HEK293 (cell line): ENCODE measurements around the gene EPHB1.

Source experiments
- HOXC10 ChIP-seq: sonication (generic); formaldehyde crosslinking; IDR thresholded peaks from 2 replicates; pipeline ENCODE4 v1.8.1; 2023; ENCODE audit warnings: mild to moderate bottlenecking, missing genetic modification reagents
- KLF8 ChIP-seq: fragments of 450-650 bp; formaldehyde crosslinking; IDR thresholded peaks from 2 replicates; pipeline ENCODE4 v1.5.1; 2016; ENCODE audit warnings: missing biosample characterization, missing genetic modification characterization
- KLF9 ChIP-seq: fragments of 450-650 bp; formaldehyde crosslinking; IDR thresholded peaks from 2 replicates; pipeline ENCODE4 v1.5.1; 2016; ENCODE audit warnings: missing biosample characterization, missing genetic modification characterization, low read depth
- MZF1 ChIP-seq: fragments of 450-650 bp; formaldehyde crosslinking; IDR thresholded peaks from 2 replicates; pipeline ENCODE4 v1.5.1; 2017; ENCODE audit warnings: missing biosample characterization, missing genetic modification characterization, borderline replicate concordance
- PRDM1 ChIP-seq: fragments of 450-650 bp; formaldehyde crosslinking; IDR thresholded peaks from 2 replicates; pipeline ENCODE4; 2016; ENCODE audit warnings: missing biosample characterization, missing genetic modification characterization
- SP7 ChIP-seq: fragments of 450-650 bp; formaldehyde crosslinking; IDR thresholded peaks from 2 replicates; pipeline ENCODE4 v1.5.1; 2016; ENCODE audit warnings: missing biosample characterization, missing genetic modification characterization
- TCF7L2 ChIP-seq: IDR thresholded peaks from 2 replicates; pipeline ENCODE4 v1.6.1; 2011; ENCODE audit warnings: low read depth, mild to moderate bottlenecking, inconsistent platforms, low read length, moderate library complexity, borderline replicate concordance
- TRIM28 ChIP-seq: IDR thresholded peaks from 2 replicates; pipeline ENCODE4 v1.6.1; 2011; ENCODE audit warnings: low read length, control low read depth, borderline replicate concordance
- ZFP69B ChIP-seq: fragments of 450-650 bp; formaldehyde crosslinking; IDR thresholded peaks from 2 replicates; pipeline ENCODE4 v1.5.1; 2016; ENCODE audit warnings: missing biosample characterization, missing genetic modification characterization
- ZNF175 ChIP-seq: fragments of 450-650 bp; formaldehyde crosslinking; IDR thresholded peaks from 2 replicates; pipeline ENCODE4 v1.5.1; 2016; ENCODE audit warnings: missing biosample characterization, missing genetic modification characterization
- ZNF19 ChIP-seq: fragments of 450-650 bp; formaldehyde crosslinking; IDR thresholded peaks from 2 replicates; pipeline ENCODE4; 2016; ENCODE audit warnings: missing biosample characterization, missing genetic modification characterization, low read depth
- ZNF202 ChIP-seq: fragments of 450-650 bp; formaldehyde crosslinking; IDR thresholded peaks from 2 replicates; pipeline ENCODE4 v1.5.1; 2016; ENCODE audit warnings: missing biosample characterization, missing genetic modification characterization, borderline replicate concordance
- ZNF350 ChIP-seq: fragments of 450-650 bp; formaldehyde crosslinking; IDR thresholded peaks from 2 replicates; pipeline ENCODE4 v1.5.0; 2017; ENCODE audit warnings: missing biosample characterization, mild to moderate bottlenecking, missing genetic modification characterization
- ZNF423 ChIP-seq: fragments of 450-650 bp; formaldehyde crosslinking; IDR thresholded peaks from 2 replicates; pipeline ENCODE4 v1.5.1; 2016; ENCODE audit warnings: missing biosample characterization, missing genetic modification characterization
- ZNF473 ChIP-seq: fragments of 450-650 bp; formaldehyde crosslinking; IDR thresholded peaks from 2 replicates; pipeline ENCODE4 v1.5.1; 2017; ENCODE audit warnings: missing biosample characterization, missing genetic modification characterization
- ZNF555 ChIP-seq: fragments of 450-650 bp; formaldehyde crosslinking; conservative IDR thresholded peaks from 2 replicates; pipeline ENCODE4 v1.5.1; 2017; ENCODE audit warnings: missing biosample characterization, mild to moderate bottlenecking, missing genetic modification characterization, inconsistent platforms
- ZNF629 ChIP-seq: fragments of 450-650 bp; formaldehyde crosslinking; IDR thresholded peaks from 2 replicates; pipeline ENCODE4 v1.5.1; 2017; ENCODE audit warnings: missing biosample characterization, missing genetic modification characterization
- ZNF660 ChIP-seq: fragments of 450-650 bp; IDR thresholded peaks from 2 replicates; pipeline ENCODE4 v1.5.1; 2018; ENCODE audit warnings: missing biosample characterization, mild to moderate bottlenecking, missing genetic modification characterization
- ZNF701 ChIP-seq: fragments of 450-650 bp; formaldehyde crosslinking; IDR thresholded peaks from 2 replicates; pipeline ENCODE4 v1.5.1; 2016; ENCODE audit warnings: missing biosample characterization, missing genetic modification characterization
- ZNF747 ChIP-seq: fragments of 450-650 bp; formaldehyde crosslinking; IDR thresholded peaks from 2 replicates; pipeline ENCODE4 v1.5.1; 2016; ENCODE audit warnings: missing biosample characterization, missing genetic modification characterization
- ZNF776 ChIP-seq: fragments of 450-650 bp; formaldehyde crosslinking; IDR thresholded peaks from 2 replicates; pipeline ENCODE4 v1.5.0; 2017; ENCODE audit warnings: missing biosample characterization, missing genetic modification characterization, borderline replicate concordance
- ZNF792 ChIP-seq: fragments of 450-650 bp; formaldehyde crosslinking; IDR thresholded peaks from 2 replicates; pipeline ENCODE4 v1.5.1; 2016; ENCODE audit warnings: missing biosample characterization, missing genetic modification characterization
- TF ChIP-seq, protein P1 (sequence below): fragments of 450-650 bp; formaldehyde crosslinking; IDR thresholded peaks from 2 replicates; pipeline ENCODE4 v1.5.1; 2016; ENCODE audit warnings: missing biosample characterization, missing genetic modification characterization
- TF ChIP-seq, protein P2 (sequence below): fragments of 450-650 bp; formaldehyde crosslinking; IDR thresholded peaks from 2 replicates; pipeline ENCODE4 v1.5.1; 2016; ENCODE audit warnings: missing biosample characterization, missing genetic modification characterization
- TF ChIP-seq, protein P3 (sequence below): fragments of 450-650 bp; formaldehyde crosslinking; IDR thresholded peaks from 2 replicates; pipeline ENCODE4 v1.5.1; 2016; ENCODE audit warnings: missing biosample characterization, missing genetic modification characterization
- TF ChIP-seq, protein P4 (sequence below): fragments of 450-650 bp; formaldehyde crosslinking; IDR thresholded peaks from 2 replicates; pipeline ENCODE4 v1.5.1; 2016; ENCODE audit warnings: missing biosample characterization, missing genetic modification characterization
- TF ChIP-seq, protein P5 (sequence below): fragments of 450-650 bp; formaldehyde crosslinking; conservative IDR thresholded peaks from 2 replicates; pipeline ENCODE4 v1.5.1; 2016; ENCODE audit warnings: low read depth, missing biosample characterization, missing genetic modification characterization
- TF ChIP-seq, protein P6 (sequence below): fragments of 450-650 bp; formaldehyde crosslinking; IDR thresholded peaks from 2 replicates; pipeline ENCODE4 v1.5.1; 2016; ENCODE audit warnings: missing biosample characterization, missing genetic modification characterization
- TF ChIP-seq, protein P7 (sequence below): fragments of 450-650 bp; formaldehyde crosslinking; IDR thresholded peaks from 2 replicates; pipeline ENCODE4 v1.5.1; 2017; ENCODE audit warnings: missing biosample characterization, missing genetic modification characterization

EPHB1 gene

DNA sequence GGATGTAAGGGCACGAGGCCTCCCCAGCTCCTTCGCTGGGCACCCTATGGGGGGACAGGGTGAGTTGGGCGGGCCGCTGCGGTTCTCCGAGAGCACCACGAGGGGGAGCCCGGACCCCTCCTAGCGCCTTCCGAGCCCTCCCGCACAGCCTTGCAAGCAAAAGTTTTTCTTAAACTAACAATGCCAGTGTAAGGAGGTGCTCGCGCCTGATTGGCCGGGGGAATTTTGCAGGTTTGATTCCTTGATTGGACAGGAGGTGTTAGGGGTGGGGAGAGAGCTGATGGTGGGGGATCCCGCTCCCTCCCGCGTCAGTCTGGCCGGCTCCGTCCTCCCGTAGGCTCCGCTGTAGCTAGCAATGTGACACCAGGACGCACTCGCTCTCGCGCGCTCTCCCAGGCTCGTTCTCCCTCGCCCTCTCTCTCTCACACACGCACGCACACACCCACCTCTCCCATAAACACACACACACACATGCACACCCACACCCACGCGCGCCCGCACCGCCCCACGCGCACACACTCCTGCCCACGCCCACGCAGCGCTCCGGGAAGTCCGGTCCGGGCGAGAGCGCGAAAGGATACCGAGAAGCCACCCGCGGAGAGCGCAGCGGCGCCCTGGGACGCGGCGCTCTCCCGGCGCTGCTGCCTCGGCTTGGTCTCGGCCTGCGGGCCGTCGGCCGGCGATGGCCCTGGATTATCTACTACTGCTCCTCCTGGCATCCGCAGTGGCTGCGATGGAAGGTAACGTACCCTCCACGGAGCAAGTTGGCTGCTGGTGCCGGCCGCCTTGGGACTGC is at the start of gene EPHB1 (continued):
- TF ChIP-seq, protein P1, sequence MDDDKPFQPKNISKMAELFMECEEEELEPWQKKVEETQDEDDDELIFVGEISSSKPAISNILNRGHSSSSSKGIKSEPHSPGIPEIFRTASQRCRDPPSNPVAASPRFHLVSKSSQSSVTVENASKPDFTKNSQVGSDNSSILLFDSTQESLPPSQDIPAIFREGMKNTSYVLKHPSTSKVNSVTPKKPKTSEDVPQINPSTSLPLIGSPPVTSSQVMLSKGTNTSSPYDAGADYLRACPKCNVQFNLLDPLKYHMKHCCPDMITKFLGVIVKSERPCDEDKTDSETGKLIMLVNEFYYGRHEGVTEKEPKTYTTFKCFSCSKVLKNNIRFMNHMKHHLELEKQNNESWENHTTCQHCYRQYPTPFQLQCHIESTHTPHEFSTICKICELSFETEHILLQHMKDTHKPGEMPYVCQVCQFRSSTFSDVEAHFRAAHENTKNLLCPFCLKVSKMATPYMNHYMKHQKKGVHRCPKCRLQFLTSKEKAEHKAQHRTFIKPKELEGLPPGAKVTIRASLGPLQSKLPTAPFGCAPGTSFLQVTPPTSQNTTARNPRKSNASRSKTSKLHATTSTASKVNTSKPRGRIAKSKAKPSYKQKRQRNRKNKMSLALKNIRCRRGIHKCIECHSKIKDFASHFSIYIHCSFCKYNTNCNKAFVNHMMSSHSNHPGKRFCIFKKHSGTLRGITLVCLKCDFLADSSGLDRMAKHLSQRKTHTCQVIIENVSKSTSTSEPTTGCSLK (tag by site-specific recombination) = no peak
- TF ChIP-seq, protein P2, sequence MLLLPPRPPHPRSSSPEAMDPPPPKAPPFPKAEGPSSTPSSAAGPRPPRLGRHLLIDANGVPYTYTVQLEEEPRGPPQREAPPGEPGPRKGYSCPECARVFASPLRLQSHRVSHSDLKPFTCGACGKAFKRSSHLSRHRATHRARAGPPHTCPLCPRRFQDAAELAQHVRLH (tag by site-specific recombination) = no peak
- no peak for TF ChIP-seq ZNF747 (tag by site-specific recombination)
- TF ChIP-seq MZF1 (tag by site-specific recombination) = peak; percentile 30; the same call in 1 of the 2 replicates
- no peak for TF ChIP-seq TRIM28
- no peak for TF ChIP-seq ZNF202 (tag by site-specific recombination)
- no peak for TF ChIP-seq ZNF792 (tag by site-specific recombination)
- no peak for TF ChIP-seq HOXC10 (CRISPR knock-in tag)
- peak; percentile 80 for TF ChIP-seq SP7 (tag by site-specific recombination)
- peak; percentile 92 for TF ChIP-seq PRDM1 (tag by site-specific recombination)
- no peak for TF ChIP-seq ZNF776 (tag by site-specific recombination)
- peak; percentile 59 for TF ChIP-seq ZFP69B (tag by site-specific recombination)
- no peak for TF ChIP-seq ZNF19 (tag by site-specific recombination)
- no peak for TF ChIP-seq ZNF350
- 0 out of 2 replicates have a peak, but pooled peaks have one; percentile 12 for TF ChIP-seq ZNF660
- TF ChIP-seq, protein P3, sequence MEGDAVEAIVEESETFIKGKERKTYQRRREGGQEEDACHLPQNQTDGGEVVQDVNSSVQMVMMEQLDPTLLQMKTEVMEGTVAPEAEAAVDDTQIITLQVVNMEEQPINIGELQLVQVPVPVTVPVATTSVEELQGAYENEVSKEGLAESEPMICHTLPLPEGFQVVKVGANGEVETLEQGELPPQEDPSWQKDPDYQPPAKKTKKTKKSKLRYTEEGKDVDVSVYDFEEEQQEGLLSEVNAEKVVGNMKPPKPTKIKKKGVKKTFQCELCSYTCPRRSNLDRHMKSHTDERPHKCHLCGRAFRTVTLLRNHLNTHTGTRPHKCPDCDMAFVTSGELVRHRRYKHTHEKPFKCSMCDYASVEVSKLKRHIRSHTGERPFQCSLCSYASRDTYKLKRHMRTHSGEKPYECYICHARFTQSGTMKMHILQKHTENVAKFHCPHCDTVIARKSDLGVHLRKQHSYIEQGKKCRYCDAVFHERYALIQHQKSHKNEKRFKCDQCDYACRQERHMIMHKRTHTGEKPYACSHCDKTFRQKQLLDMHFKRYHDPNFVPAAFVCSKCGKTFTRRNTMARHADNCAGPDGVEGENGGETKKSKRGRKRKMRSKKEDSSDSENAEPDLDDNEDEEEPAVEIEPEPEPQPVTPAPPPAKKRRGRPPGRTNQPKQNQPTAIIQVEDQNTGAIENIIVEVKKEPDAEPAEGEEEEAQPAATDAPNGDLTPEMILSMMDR (tag by site-specific recombination) = peak; percentile 65
- no peak for TF ChIP-seq ZNF175
- TF ChIP-seq ZNF701 (tag by site-specific recombination) = no peak
- TF ChIP-seq TCF7L2 = no peak
- TF ChIP-seq ZNF629 (tag by site-specific recombination) = peak; percentile 58
- peak; percentile 92 for TF ChIP-seq KLF8 (tag by site-specific recombination)
- TF ChIP-seq, protein P4, sequence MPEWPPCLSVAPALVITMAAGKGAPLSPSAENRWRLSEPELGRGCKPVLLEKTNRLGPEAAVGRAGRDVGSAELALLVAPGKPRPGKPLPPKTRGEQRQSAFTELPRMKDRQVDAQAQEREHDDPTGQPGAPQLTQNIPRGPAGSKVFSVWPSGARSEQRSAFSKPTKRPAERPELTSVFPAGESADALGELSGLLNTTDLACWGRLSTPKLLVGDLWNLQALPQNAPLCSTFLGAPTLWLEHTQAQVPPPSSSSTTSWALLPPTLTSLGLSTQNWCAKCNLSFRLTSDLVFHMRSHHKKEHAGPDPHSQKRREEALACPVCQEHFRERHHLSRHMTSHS (tag by site-specific recombination) = no peak
- TF ChIP-seq, protein P5, sequence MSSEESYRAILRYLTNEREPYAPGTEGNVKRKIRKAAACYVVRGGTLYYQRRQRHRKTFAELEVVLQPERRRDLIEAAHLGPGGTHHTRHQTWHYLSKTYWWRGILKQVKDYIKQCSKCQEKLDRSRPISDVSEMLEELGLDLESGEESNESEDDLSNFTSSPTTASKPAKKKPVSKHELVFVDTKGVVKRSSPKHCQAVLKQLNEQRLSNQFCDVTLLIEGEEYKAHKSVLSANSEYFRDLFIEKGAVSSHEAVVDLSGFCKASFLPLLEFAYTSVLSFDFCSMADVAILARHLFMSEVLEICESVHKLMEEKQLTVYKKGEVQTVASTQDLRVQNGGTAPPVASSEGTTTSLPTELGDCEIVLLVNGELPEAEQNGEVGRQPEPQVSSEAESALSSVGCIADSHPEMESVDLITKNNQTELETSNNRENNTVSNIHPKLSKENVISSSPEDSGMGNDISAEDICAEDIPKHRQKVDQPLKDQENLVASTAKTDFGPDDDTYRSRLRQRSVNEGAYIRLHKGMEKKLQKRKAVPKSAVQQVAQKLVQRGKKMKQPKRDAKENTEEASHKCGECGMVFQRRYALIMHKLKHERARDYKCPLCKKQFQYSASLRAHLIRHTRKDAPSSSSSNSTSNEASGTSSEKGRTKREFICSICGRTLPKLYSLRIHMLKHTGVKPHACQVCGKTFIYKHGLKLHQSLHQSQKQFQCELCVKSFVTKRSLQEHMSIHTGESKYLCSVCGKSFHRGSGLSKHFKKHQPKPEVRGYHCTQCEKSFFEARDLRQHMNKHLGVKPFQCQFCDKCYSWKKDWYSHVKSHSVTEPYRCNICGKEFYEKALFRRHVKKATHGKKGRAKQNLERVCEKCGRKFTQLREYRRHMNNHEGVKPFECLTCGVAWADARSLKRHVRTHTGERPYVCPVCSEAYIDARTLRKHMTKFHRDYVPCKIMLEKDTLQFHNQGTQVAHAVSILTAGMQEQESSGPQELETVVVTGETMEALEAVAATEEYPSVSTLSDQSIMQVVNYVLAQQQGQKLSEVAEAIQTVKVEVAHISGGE = peak; percentile 52
- peak; percentile 96 for TF ChIP-seq KLF9
- no peak for TF ChIP-seq ZNF555
- TF ChIP-seq, protein P6, sequence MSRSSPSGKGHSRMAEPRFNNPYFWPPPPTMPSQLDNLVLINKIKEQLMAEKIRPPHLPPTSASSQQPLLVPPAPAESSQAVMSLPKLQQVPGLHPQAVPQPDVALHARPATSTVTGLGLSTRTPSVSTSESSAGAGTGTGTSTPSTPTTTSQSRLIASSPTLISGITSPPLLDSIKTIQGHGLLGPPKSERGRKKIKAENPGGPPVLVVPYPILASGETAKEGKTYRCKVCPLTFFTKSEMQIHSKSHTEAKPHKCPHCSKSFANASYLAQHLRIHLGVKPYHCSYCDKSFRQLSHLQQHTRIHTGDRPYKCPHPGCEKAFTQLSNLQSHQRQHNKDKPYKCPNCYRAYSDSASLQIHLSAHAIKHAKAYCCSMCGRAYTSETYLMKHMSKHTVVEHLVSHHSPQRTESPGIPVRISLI (tag by site-specific recombination) = no peak; the same call in 1 of the 2 replicates
- TF ChIP-seq, protein P7, sequence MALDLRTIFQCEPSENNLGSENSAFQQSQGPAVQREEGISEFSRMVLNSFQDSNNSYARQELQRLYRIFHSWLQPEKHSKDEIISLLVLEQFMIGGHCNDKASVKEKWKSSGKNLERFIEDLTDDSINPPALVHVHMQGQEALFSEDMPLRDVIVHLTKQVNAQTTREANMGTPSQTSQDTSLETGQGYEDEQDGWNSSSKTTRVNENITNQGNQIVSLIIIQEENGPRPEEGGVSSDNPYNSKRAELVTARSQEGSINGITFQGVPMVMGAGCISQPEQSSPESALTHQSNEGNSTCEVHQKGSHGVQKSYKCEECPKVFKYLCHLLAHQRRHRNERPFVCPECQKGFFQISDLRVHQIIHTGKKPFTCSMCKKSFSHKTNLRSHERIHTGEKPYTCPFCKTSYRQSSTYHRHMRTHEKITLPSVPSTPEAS (tag by site-specific recombination) = peak; percentile 80
- peak; percentile 96 for TF ChIP-seq ZNF423 (tag by site-specific recombination)
- TF ChIP-seq ZNF473 (tag by site-specific recombination) = no peak
